ENCODE results near the gene KLHL2. TPM values are rescaled to one million over a fixed set of nuclear protein-coding genes. Genes with fewer than 3 reads are reported as not detected.
A peak's percentile ranks its signal among the peaks of the same experiment; 100 is the strongest.

The KLHL2 gene
- total and polyA plus RNA-seq, 2 of the 13 experiments (the other 11 are each of a cell fraction or from before 2014, with no cell fraction given): 9.2 to 17.6 TPM

DNA sequence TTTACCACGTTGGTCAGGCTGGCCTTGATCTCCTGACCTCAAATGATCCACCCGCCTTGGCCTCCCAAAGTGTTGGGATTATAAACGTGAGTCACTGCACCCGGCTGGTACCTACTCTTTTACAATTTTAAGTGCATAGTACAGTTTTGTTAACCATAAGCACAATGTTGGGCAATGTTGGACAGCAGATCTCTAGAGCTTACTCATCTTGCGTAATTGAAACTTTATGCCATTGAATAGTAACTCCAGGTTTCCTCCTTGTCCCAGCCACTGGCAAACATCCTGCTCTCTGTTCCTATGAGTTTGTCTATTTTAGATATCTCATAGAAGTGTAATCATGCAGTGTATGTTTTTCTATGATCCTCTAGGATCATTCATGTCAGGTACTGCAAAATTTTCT, 162.2 kb downstream of the KLHL2 start (continued):
- peak; percentile 35; the same call in 1 of the 2 replicates for TF ChIP-seq YEATS2 (CRISPR knock-in tag; IDR thresholded peaks at IDR 0.05; ENCODE audit: borderline replicate concordance)
- TF ChIP-seq PATZ1 (CRISPR knock-in tag; IDR thresholded peaks at IDR 0.05): peak; percentile 59
- no peak for TF ChIP-seq IRX3 (CRISPR knock-in tag; IDR thresholded peaks at IDR 0.05; ENCODE audit: borderline replicate concordance, low read depth)
- TF ChIP-seq MAFF (IDR thresholded peaks at IDR 0.05; ENCODE audit: low read depth, low read length): no peak
- no peak for TF ChIP-seq CC2D1A (CRISPR knock-in tag; IDR thresholded peaks at IDR 0.05)
- TF ChIP-seq ZNF564 (CRISPR knock-in tag; IDR thresholded peaks at IDR 0.05): no peak
- peak; percentile 35; the same call in 1 of the 2 replicates for TF ChIP-seq ZNF24 (IDR thresholded peaks at IDR 0.05)
- TF ChIP-seq ZNF510 (CRISPR knock-in tag; IDR thresholded peaks at IDR 0.05; ENCODE audit: low read depth): no peak
- no peak for TF ChIP-seq ZKSCAN1 (IDR thresholded peaks at IDR 0.05; ENCODE audit: low read length)
- no peak for TF ChIP-seq RARG (CRISPR knock-in tag; IDR thresholded peaks at IDR 0.05; ENCODE audit: low read depth)
- TF ChIP-seq FOSL2 (CRISPR knock-in tag; IDR thresholded peaks at IDR 0.05): peak; percentile 96
- TF ChIP-seq ZNF709 (CRISPR knock-in tag; IDR thresholded peaks at IDR 0.05): no peak
- no peak for TF ChIP-seq NFAT5 (CRISPR knock-in tag; IDR thresholded peaks at IDR 0.05)
- no peak for TF ChIP-seq ARNT (IDR thresholded peaks at IDR 0.05)
- no peak for TF ChIP-seq TCF12 (IDR thresholded peaks at IDR 0.05)
- peak; percentile 95 for TF ChIP-seq TCF12 (CRISPR knock-in tag; IDR thresholded peaks at IDR 0.05)
- no peak for TF ChIP-seq ZNF496 (CRISPR knock-in tag; IDR thresholded peaks at IDR 0.05; ENCODE audit: insufficient replicate concordance)
- no peak for TF ChIP-seq HIVEP1 (CRISPR knock-in tag; IDR thresholded peaks at IDR 0.05)
- TF ChIP-seq ZNF577 (CRISPR knock-in tag; IDR thresholded peaks at IDR 0.05; ENCODE audit: borderline replicate concordance, low read depth): no peak
- no peak for TF ChIP-seq ZSCAN30 (CRISPR knock-in tag; IDR thresholded peaks at IDR 0.05)
- TF ChIP-seq, protein P1, sequence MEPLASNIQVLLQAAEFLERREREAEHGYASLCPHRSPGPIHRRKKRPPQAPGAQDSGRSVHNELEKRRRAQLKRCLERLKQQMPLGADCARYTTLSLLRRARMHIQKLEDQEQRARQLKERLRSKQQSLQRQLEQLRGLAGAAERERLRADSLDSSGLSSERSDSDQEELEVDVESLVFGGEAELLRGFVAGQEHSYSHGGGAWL (CRISPR knock-in tag; IDR thresholded peaks at IDR 0.05): no peak
- no peak for TF ChIP-seq KLF13 (CRISPR knock-in tag; IDR thresholded peaks at IDR 0.05)
- no peak for TF ChIP-seq GTF2F1 (IDR thresholded peaks at IDR 0.05; ENCODE audit: low read length)
- no peak for TF ChIP-seq TEF (CRISPR knock-in tag; IDR thresholded peaks at IDR 0.05)
